GM19023 (cell line): Measurements from ENCODE around the gene XIRP2.

ENCODE experiments used
- ATAC-seq: cut with Tn5 transposase; IDR thresholded peaks from one replicate; pipeline ENCODE4 v1.9.1; 2021; ENCODE audit warnings: mild to moderate bottlenecking, moderate library complexity; ENCODE audit not compliant: unreplicated experiment

The XIRP2 gene

GRCh38 chr2:167275046-167275445 is 386.8 kb downstream of the XIRP2 start:
- no peak for ATAC-seq

- ATAC-seq, result no peak
Observed at GRCh38 chr2:167279810-167280209, 391.5 kb downstream of the XIRP2 start.

GRCh38 chr2:167287212-167287611 is 398.9 kb downstream of the XIRP2 start:
- no peak for ATAC-seq

GRCh38 chr2:167289651-167290410 is 401.6 kb downstream of the XIRP2 start:
- ATAC-seq, result no peak

GRCh38 chr2:167292430-167293171 is 404.3 kb downstream of the XIRP2 start, which contains the start of gene B3GALT1:
B3GALT1 (plus strand) TSS chr2:167293001.
- ATAC-seq, result peak; percentile 99

- ATAC-seq, result peak; percentile 18
Observed at GRCh38 chr2:167293172-167293781, 405.0 kb downstream of the XIRP2 start.

- ATAC-seq, result no peak
Observed at GRCh38 chr2:167293943-167294775, 405.9 kb downstream of the XIRP2 start.

GRCh38 chr2:167294776-167295140 is 406.5 kb downstream of the XIRP2 start:
- no peak for ATAC-seq

GRCh38 chr2:167297292-167297691 is 409.0 kb downstream of the XIRP2 start:
- ATAC-seq, result no peak

- no peak for ATAC-seq
Observed at GRCh38 chr2:167298017-167298416, 409.7 kb downstream of the XIRP2 start.
